HepG2 (cell line): ENCODE data around the gene CTSO. TPM values are rescaled to one million over a fixed set of nuclear protein-coding genes. Genes with fewer than 3 reads are reported as not detected.

Experiments used
- BCL3 ChIP-seq: sonication (generic); formaldehyde crosslinking; IDR thresholded peaks from 2 replicates; pipeline ENCODE4 v1.5.1; 2020; ENCODE audit warnings: mild to moderate bottlenecking, missing genetic modification reagents, moderate library complexity
- CEBPG ChIP-seq: IDR thresholded peaks from 2 replicates; pipeline ENCODE4 v1.6.1; 2016
- E2F5 ChIP-seq: sonication (generic); formaldehyde crosslinking; conservative IDR thresholded peaks from 2 replicates; pipeline ENCODE4 v1.4.0; 2020; ENCODE audit warnings: missing genetic modification reagents
- HOXA5 ChIP-seq: sonication (generic); formaldehyde crosslinking; IDR thresholded peaks from 2 replicates; pipeline ENCODE4 v1.4.0; 2020; ENCODE audit warnings: missing genetic modification reagents
- LRRFIP1 ChIP-seq: sonication (generic); formaldehyde crosslinking; conservative IDR thresholded peaks from 2 replicates; pipeline ENCODE4 v1.4.0; 2020; ENCODE audit warnings: missing genetic modification reagents
- PRDM15 ChIP-seq: sonication (generic); formaldehyde crosslinking; IDR thresholded peaks from 2 replicates; pipeline ENCODE4 v1.4.0; 2020; ENCODE audit warnings: missing genetic modification reagents
- RARA ChIP-seq: IDR thresholded peaks from 2 replicates; pipeline ENCODE4 v1.6.1; 2016; ENCODE audit warnings: missing genetic modification reagents, missing compliant biosample characterization
- REL ChIP-seq: sonication (generic); formaldehyde crosslinking; conservative IDR thresholded peaks from 2 replicates; pipeline ENCODE4 v1.8.0; 2022; ENCODE audit warnings: mild to moderate bottlenecking, missing genetic modification reagents, moderate library complexity
- SMARCE1 ChIP-seq: fragments of 450-650 bp; IDR thresholded peaks from 2 replicates; pipeline ENCODE4 v1.6.1; 2017; ENCODE audit warnings: borderline replicate concordance
- SRY ChIP-seq: sonication (generic); formaldehyde crosslinking; IDR thresholded peaks from 2 replicates; pipeline ENCODE4 v1.8.0; 2022; ENCODE audit warnings: mild to moderate bottlenecking, missing genetic modification reagents
- STAG1 ChIP-seq: sonication (generic); formaldehyde crosslinking; IDR thresholded peaks from 2 replicates; pipeline ENCODE4 v1.4.0; 2020; ENCODE audit warnings: missing genetic modification reagents
- ZBTB38 ChIP-seq: sonication (generic); formaldehyde crosslinking; IDR thresholded peaks from 2 replicates; pipeline ENCODE4 v1.5.1; 2020; ENCODE audit warnings: mild to moderate bottlenecking, missing genetic modification reagents
- ZNF382 ChIP-seq: sonication (generic); formaldehyde crosslinking; IDR thresholded peaks from 2 replicates; pipeline ENCODE4 v1.5.0; 2020; ENCODE audit warnings: missing genetic modification reagents, mild to moderate bottlenecking, borderline replicate concordance
- ZNF552 ChIP-seq: sonication (generic); formaldehyde crosslinking; IDR thresholded peaks from 2 replicates; pipeline ENCODE4 v1.9.0; 2022; ENCODE audit warnings: missing genetic modification reagents, mild to moderate bottlenecking, borderline replicate concordance
- ZNF800 ChIP-seq: sonication (generic); formaldehyde crosslinking; IDR thresholded peaks from 2 replicates; pipeline ENCODE4 v1.4.0; 2020; ENCODE audit warnings: missing genetic modification reagents
- ZSCAN5A ChIP-seq: sonication (generic); formaldehyde crosslinking; IDR thresholded peaks from 2 replicates; pipeline ENCODE4 v1.8.0; 2022; ENCODE audit warnings: mild to moderate bottlenecking, missing genetic modification reagents, borderline replicate concordance
- polyA plus RNA-seq, 8 experiments: library from polyadenylated mRNA; depleted of rRNA in 3 of 8; stranded (reverse) in 7 of 8; unstranded in 1 of 8; fragments of >200 nt; fragmentation: Illumina TruSeq in 4 of 8; extraction: Trizol in 4 of 8; gene quantifications; 2 replicates each; pipeline versions ENCODE4 v1.2.1 to v1.2.3, GENCODE V29; 2011 to 2016; ENCODE audit warnings: low read depth in 4 of 8, missing spikeins in 1 of 8, mixed read lengths in 1 of 8; ENCODE audit not compliant: insufficient read depth in 1 of 8
- total RNA-seq, 5 experiments: library from RNA; depleted of rRNA; stranded (reverse); fragments of >200 nt; fragmentation: Illumina TruSeq; extraction: Trizol; gene quantifications; 2 replicates each; pipeline ENCODE4 v1.2.3, GENCODE V29; 2016; ENCODE audit warnings: low read depth in 1 of 5

The CTSO gene
- total and polyA plus RNA-seq, 2 of the 13 experiments (the other 11 are each of a cell fraction or from before 2014, with no cell fraction given): 0.07 to 0.17 TPM

- TF ChIP-seq BCL3 (CRISPR knock-in tag) (peak; percentile 64; the same call in 1 of the 2 replicates), SRY (CRISPR knock-in tag) (peak; percentile 33; the same call in 1 of the 2 replicates), ZNF382 (CRISPR knock-in tag) (no peak), CEBPG (CRISPR knock-in tag) (no peak), LRRFIP1 (CRISPR knock-in tag) (no peak), REL (CRISPR knock-in tag) (no peak), HOXA5 (no peak), ZNF800 (CRISPR knock-in tag) (0 out of 2 replicates have a peak, but pooled peaks have one; percentile 54), ZNF552 (no peak), E2F5 (no peak; the same call in 1 of the 2 replicates), SMARCE1 (no peak), PRDM15 (no peak), ZBTB38 (CRISPR knock-in tag) (peak; percentile 69; the same call in 1 of the 2 replicates), STAG1 (CRISPR knock-in tag) (0 out of 2 replicates have a peak, but pooled peaks have one; percentile 8), ZSCAN5A (CRISPR knock-in tag) (no peak), RARA (CRISPR knock-in tag) (peak; percentile 4; the same call in 1 of the 2 replicates)
Observed at GRCh38 chr4:155953151-155954117, at the start of gene CTSO (continued).
